ENCODE data around the gene NKX3-2. TPM values are rescaled to one million over a fixed set of nuclear protein-coding genes. Genes with fewer than 3 reads are reported as not detected.

Gene NKX3-2
- total and polyA plus RNA-seq, 8 donors, result 0.06 to 0.47 (median 0.12) TPM; not detected in 1

DNA sequence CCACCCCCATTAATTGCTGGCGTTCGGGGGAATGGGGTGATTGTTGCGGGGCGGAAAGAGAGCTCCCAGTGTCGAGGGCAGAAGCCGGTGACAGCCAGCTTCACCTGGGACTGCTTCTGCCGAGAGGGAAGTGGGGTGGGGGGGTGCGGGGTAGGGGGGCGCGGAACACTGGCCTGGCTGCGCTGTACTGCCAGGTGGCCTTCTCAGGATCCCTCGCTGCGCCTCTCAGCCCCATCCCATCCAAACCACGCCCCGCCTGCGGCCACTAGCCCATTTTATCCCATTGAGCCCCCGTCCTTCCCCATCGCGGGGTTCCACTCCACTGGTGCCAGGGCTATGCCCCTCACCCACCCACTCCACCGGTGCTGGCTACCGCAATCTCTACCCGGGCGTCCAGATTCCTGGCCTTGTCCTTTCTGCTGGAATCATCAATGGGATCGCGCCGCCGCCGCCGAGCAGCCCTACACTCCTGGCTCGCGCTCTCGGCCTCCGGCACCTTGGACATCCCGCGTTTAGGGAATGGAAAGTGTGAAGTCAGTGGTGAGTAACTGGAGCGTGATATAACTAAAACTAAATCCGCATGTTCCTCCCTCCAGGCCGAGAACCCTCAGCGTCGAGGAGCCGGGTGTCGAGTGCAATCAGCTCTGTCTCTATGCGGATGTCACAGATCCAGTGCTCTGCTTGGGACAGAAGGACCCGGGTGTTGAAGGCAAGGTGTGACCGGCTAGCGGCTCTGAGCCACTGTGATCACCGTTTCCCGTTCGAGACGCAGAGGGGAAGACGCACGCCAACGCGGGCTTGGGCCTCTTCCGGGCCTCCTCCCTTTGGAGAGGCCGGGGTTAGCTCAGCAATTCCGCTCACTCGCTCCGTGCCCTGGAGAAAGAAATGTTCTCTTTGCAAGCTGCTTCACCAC, 20.5 kb downstream of the NKX3-2 start:
- Histone ChIP-seq H3K27me3 (peaks cover 0 to 62% (median 7%) of the 10 kb centered on the region in 4 donors), H3K27ac (no peak overlapping the region), H3K4me1 (no peaks in the 10 kb centered on the region), H3K36me3 (no peaks in the 10 kb centered on the region), H3K9me3 (no peaks in the 10 kb centered on the region), H3K4me3 (no peak overlapping the region)
- intact Hi-C loops (cut with DNase I), result no loop called here
- DNase-seq, result peak in 1 of 6 donors; percentile 47
- TF ChIP-seq, protein P1, sequence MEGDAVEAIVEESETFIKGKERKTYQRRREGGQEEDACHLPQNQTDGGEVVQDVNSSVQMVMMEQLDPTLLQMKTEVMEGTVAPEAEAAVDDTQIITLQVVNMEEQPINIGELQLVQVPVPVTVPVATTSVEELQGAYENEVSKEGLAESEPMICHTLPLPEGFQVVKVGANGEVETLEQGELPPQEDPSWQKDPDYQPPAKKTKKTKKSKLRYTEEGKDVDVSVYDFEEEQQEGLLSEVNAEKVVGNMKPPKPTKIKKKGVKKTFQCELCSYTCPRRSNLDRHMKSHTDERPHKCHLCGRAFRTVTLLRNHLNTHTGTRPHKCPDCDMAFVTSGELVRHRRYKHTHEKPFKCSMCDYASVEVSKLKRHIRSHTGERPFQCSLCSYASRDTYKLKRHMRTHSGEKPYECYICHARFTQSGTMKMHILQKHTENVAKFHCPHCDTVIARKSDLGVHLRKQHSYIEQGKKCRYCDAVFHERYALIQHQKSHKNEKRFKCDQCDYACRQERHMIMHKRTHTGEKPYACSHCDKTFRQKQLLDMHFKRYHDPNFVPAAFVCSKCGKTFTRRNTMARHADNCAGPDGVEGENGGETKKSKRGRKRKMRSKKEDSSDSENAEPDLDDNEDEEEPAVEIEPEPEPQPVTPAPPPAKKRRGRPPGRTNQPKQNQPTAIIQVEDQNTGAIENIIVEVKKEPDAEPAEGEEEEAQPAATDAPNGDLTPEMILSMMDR (IDR thresholded peaks at IDR 0.05), result no peak
- WGBS, 2 donors, result 11 to 13% methylated on average over 56 to 59 of the region's 59 CpGs
- FAIRE-seq, result no peak
- no peak for ATAC-seq

DNA sequence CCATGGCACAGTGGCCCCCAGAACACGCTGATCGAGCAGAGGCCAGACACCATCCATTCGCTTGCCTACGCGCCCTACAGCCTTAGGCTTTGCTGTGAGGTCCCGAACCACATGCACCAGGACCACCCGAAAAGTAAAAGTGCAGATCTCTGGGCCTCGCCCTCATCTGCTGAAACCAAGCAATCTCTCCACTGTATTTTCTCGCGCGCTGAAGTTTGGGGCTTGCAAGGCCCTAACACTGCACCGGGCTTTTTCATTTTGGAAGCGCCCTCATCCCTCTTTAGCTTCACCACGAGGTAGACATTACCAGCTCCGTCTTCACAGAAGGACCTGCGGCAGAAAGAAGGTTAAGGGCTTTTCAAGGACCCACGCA, 21.2 kb downstream of the NKX3-2 start:
- Histone ChIP-seq H3K4me1 (no peaks in the 10 kb centered on the region), H3K27me3 (peaks cover 0 to 56% (median 7%) of the 10 kb centered on the region in 4 donors), H3K36me3 (no peaks in the 10 kb centered on the region), H3K4me3 (no peak overlapping the region), H3K27ac (no peak overlapping the region), H3K9me3 (no peaks in the 10 kb centered on the region)
- FAIRE-seq (no peak), DNase-seq (no peak), ATAC-seq (no peak)
- WGBS, 2 donors, result 7 to 11% methylated on average over 17 of the region's 17 CpGs
- intact Hi-C loops (cut with DNase I), result no loop called here
- TF ChIP-seq, protein P1 (IDR thresholded peaks at IDR 0.05), result no peak

DNA sequence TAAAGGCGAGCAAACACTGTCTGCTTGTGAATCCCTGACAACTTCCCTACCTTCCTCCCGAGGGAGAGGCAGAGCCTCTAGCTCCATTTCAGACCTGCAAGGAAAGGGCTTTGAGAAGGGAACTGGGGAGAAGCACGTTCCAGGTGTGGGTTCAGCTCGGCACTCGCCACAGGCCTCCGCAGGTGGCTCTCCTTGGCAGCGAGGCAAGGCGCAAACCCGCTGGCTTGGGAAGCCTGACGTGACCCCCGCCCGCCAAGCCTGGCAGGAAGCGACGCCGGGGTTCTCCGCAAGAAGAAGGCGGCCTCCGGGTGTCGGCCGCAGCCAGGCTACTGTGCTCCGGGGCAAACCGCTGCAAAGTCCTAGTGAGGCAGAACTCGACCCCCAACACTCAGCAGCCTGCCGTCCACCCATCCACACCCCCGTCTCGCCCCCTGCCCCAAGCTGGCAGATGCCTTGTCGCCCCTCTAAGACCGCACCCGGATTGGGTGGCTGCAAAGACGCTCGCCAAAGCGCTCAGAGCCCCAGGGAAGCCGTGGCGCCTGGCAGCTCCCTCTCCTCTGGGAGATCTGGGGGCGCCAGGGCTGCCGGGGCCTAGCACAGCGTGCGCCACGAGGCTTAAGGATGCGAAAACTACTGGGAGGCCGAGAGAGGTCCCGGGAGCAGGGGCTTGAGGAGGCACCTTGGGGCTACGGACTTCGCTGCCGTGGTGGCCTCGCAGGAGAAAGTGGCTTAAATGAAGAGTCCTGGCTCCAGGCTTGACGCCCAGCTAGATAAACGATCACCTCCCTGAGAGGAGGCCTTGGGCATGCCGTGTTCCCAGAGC, 21.8 kb downstream of the NKX3-2 start:
- Histone ChIP-seq H3K27me3 (peaks cover 0 to 56% (median 7%) of the 10 kb centered on the region in 4 donors), H3K4me3 (no peak overlapping the region), H3K4me1 (no peaks in the 10 kb centered on the region), H3K9me3 (no peaks in the 10 kb centered on the region), H3K36me3 (no peaks in the 10 kb centered on the region), H3K27ac (no peak overlapping the region)
- FAIRE-seq, result no peak
- 5 to 6% methylated on average over 49 of the region's 49 CpGs for WGBS, 2 donors
- peak in 1 of 6 donors; percentile 44 for DNase-seq
- intact Hi-C loops (cut with DNase I), result no loop called here
- ATAC-seq, result peak in 1 of 4 donors; percentile 14
- TF ChIP-seq, protein P1 (IDR thresholded peaks at IDR 0.05), result no peak

DNA sequence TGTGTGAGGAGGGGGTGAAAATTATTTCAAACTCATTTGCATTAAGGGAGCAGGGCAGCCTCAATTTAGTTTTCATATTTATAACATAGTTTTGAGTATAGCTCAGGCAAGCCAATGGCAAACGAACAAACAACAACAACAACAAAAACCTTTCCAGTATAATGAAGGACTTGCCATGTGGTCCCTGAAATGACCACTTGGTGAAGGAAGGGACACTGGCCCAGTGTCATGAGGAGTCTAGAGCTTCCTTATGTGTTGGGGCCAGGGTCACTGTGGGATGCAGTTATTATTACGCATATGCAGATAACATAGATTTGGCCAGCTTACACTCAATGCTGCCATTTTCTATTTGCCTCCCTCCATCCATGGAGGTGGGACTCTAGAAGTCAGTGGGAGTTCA, 23.3 kb downstream of the NKX3-2 start:
- intact Hi-C loops (cut with DNase I), result no loop called here
- Histone ChIP-seq H3K27ac (no peak overlapping the region), H3K4me3 (no peak overlapping the region), H3K27me3 (peaks cover 0 to 50% (median 7%) of the 10 kb centered on the region in 4 donors), H3K9me3 (no peaks in the 10 kb centered on the region), H3K4me1 (no peaks in the 10 kb centered on the region), H3K36me3 (no peaks in the 10 kb centered on the region)
- 34 to 46% methylated on average over 2 of the region's 2 CpGs for WGBS, 2 donors
- FAIRE-seq (no peak), DNase-seq (no peak), ATAC-seq (no peak)
- TF ChIP-seq, protein P1 (IDR thresholded peaks at IDR 0.05), result no peak

All from pancreas (tissue), 10 donors.